HG02588 (cell line): ENCODE results near the gene RELN.

Experiments used
- ATAC-seq: cut with Tn5 transposase; IDR thresholded peaks from one replicate; pipeline ENCODE4 v1.9.1; 2021; ENCODE audit warnings: mild to moderate bottlenecking, moderate library complexity; ENCODE audit not compliant: unreplicated experiment

RELN gene

DNA sequence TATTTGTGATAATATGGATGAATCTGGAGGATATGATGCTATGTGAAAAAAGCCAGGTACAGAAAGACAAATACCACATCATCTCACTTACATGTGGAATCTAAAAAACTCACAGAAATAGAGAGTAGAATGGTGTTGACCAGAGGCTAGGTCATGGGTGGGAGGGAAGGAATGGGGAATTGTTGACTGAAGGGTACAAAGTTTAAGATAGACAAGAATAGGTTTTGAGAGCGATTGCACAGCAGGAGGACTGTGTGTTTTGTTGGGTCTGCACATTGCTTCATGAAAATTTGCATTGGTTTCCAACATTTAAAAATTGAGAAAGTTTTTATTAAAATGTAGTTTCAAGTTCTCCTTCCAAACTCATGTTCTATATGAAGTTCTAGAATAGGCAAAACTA, 551.8 kb downstream of the RELN start:
- no peak for ATAC-seq

DNA sequence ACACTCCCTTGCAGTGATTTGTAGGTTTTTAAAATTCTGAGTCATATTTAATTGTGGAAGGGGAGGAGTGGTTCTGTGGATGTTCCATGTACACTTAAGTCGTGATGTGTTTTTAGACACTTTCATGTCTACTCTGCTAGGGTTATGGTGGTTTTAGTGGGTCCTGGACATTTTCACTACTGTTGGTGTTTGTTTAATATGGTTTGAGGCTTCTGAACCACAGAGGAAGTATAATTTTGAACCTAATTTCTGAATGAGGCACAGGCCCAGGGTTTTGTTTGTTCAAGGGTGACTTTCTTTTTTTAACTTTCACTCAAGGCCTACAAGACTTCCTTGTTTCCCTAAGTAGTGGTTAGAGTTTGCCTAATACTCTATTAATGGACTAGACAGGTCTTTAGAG, 556.7 kb downstream of the RELN start:
- ATAC-seq = no peak

DNA sequence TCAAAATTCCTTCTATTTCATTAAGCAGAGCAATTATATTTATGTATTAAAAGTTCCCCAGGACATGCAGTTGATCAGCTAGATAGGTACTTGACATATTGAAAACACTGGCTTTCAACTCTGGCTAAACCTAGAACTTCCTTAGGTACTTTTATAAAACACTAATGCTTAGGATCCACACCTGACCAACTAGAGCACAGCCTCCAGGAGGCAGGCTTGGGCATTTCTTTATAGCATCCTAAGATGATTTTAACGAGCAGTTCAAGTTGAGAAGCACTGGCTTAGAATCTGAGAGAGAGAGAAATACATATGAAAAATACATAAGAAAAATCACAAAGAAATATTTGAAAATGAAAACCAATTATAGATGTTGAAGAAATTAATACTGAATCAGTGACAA, 564.3 kb downstream of the RELN start:
- ATAC-seq = no peak

DNA sequence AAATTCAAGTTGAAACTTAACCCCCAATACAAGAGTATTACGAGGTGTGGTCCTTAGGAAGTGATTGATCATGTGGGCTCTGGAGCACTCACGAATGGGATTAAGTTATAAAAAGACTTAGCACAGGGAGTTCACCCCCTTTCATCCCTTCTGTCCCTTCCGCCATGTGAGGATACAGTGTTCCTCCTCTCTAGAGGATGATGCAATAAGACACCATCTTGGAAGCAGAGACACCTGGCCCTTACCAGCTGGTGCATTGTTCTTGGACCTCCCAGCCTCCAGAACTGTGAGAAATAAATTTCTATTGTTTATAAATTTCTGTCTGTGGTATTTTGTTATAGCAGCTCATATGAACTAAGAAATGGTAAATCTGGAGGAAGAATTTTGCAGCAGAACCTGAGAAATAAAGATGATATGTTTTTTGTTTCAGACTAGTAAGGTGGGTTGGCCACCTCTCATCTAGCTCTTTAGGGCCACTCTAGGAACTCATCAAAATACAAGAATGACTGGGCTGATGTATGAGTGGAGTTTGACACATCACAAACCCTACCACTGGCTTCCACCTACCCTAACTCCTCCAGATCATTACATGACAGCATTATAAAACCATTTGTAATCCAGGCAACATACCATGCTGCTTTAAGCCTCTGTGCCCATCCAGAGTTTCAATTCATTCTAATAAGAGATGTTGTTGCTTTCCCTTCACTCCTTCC, 565.8 kb downstream of the RELN start:
- ATAC-seq = no peak
